ENCODE results near the gene LRWD1. TPM values are rescaled to one million over a fixed set of nuclear protein-coding genes. Genes with fewer than 3 reads are reported as not detected.
"Not testable (repeated sequence)": the region's sequence is repeated elsewhere in the genome, so short reads cannot be mapped to it uniquely, and the experiment has no call there.

LRWD1 gene
- total RNA-seq, 1 donor from 2014 or later = 11.2 TPM

- DNase-seq = peak; percentile 57
- H3K36me3 ChIP-seq; H3K27ac ChIP-seq (replicated peaks); intact Hi-C loops (cut with micrococcal nuclease); H3K27me3 ChIP-seq (ENCODE audit: low read depth); H3K4me3 ChIP-seq; H3K4me1 ChIP-seq; H3K9me3 ChIP-seq (replicated peaks): not testable (repeated sequence)
- peak; percentile 59 for TF ChIP-seq CTCF (IDR thresholded peaks at IDR 0.05; ENCODE audit: borderline replicate concordance)
Observed at GRCh38 chr7:102479982-102480637, 15.3 kb downstream of the LRWD1 start.

- intact Hi-C loops (cut with micrococcal nuclease); H3K4me1 ChIP-seq; H3K27me3 ChIP-seq (ENCODE audit: low read depth); H3K9me3 ChIP-seq (replicated peaks); H3K36me3 ChIP-seq; H3K27ac ChIP-seq (replicated peaks); H3K4me3 ChIP-seq: not testable (repeated sequence)
- peak; percentile 7 for DNase-seq
Observed at GRCh38 chr7:102481962-102482361, 17.2 kb downstream of the LRWD1 start.

DNA sequence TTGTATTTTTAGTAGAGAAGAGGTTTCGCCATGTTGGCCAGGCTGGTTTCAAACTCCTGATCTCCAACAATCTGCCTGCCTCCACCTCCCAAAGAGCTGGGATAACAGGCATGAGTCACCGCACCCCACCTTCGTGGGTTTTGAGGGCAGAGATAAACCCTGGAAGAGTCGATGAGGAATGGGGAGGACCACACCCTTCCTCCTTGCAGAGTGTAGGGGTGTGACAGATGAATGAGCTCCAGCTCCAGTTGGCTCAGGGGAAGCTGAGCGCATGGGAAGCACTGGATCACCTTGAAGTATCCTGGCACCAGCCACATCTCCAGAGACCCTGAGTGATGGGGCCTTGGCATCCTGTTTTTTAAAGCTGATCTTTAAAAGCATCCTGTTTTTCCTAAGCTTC, 19.5 kb downstream of the LRWD1 start:
- H3K4me3 ChIP-seq; H3K9me3 ChIP-seq (replicated peaks); intact Hi-C loops (cut with micrococcal nuclease); H3K36me3 ChIP-seq; DNase-seq; H3K4me1 ChIP-seq; H3K27me3 ChIP-seq (ENCODE audit: low read depth); H3K27ac ChIP-seq (replicated peaks): not testable (repeated sequence)

DNA sequence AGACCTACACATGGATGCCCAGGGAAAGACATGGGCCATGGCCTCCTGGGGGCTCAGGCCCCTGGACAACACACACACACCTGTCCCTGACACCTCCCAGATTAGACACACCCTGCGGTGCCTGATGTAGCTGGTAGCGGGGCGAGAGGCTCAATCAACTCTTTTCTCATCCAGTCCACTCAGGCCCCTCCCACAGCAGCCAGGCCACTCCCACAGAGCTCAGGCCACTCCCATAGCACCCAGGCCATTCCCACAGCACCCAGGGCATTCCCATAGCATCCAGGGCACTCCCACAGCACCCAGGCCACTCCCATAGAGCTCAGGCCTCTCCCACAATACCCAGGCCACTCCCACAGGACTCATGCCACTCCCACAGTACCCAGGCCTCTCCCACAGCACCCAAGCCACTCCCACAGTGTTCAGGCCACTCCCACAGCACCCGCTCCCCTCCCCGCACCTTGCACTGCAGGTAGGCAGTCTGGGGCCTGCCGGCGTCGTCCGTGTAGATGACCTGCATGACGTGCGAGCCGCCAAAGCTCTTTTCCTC, 25.8 kb downstream of the LRWD1 start:
- intact Hi-C loops (cut with micrococcal nuclease); H3K9me3 ChIP-seq (replicated peaks); H3K36me3 ChIP-seq; H3K27ac ChIP-seq (replicated peaks); H3K4me1 ChIP-seq; H3K4me3 ChIP-seq; H3K27me3 ChIP-seq (ENCODE audit: low read depth): not testable (repeated sequence)
- DNase-seq = peak; percentile 25

DNA sequence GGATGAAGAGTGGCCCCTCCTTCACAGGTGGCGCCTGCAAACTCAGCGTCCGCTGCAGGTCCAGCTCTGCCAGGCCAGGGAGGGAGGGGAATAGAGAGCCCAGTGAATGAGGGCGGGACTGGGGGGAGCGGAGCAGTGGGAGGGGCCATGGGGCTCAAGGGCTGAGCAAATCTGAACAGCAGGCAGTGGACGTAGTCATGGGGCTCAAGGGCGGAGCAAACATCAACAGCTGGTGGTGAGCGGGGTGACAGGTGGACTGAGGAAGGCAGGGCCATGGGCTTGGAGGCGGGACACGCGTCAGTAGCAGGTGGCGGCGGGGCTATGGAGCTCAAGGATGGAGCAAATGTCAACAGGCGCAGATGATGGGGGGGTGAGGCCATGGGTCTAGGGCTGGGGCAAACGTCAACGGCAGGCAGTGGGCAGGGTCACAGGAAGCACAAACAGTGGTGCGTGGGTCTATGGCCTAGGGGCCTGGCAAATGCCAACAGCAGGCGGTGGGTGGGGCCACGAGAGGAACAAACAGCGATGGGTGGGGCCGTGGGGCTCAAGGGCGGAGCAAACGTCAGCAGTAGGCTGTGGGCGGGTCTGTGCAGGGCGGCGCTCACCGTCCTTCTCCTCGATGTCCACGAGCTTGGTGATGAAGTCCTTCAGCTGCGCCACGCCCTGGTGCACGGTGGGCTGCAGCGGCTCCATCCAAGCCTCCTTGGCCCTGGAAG, 28.6 kb downstream of the LRWD1 start:
- H3K4me3 ChIP-seq; DNase-seq; H3K9me3 ChIP-seq (replicated peaks); intact Hi-C loops (cut with micrococcal nuclease); H3K4me1 ChIP-seq; H3K27me3 ChIP-seq (ENCODE audit: low read depth); H3K27ac ChIP-seq (replicated peaks); H3K36me3 ChIP-seq: not testable (repeated sequence)

- DNase-seq; H3K27me3 ChIP-seq (ENCODE audit: low read depth); H3K27ac ChIP-seq (replicated peaks); intact Hi-C loops (cut with micrococcal nuclease); H3K9me3 ChIP-seq (replicated peaks); H3K4me1 ChIP-seq; H3K36me3 ChIP-seq: not testable (repeated sequence)
- peak overlapping the region; percentile 50 for H3K4me3 ChIP-seq
Observed at GRCh38 chr7:102494026-102494425, 29.2 kb downstream of the LRWD1 start.

DNA sequence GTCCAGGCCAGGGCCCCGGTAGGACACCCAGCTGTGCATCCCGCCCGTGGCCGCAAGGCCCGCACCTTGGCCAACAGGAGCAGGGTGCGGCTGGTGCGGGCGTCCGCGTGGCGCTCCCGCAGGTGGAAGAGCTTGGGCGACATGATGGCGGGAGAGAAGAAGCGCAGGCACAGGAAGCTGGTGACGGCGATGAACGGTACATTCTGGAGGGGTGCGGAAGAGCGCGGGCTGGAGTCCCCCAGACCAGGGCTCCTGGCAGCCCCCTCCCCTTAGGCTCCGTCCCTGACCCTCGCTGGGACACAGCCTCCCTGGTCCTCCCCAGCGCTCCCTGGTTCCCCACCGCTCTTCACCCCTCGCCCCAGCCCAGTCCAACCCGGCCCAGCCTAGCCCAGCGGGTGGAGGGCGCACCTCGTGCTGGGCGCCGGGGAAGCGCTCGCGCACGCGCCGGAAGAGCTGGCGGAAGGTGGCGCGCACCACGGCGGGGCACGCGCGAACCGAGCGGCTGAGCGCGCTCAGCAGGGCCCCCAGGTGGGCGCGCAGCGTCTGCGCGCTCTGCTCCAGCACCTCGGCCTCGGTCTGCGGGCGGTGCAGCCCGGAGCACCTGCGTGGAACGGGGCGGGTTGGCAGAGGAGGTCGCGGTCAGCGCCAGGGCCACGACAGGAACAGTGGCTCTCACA, 29.8 kb downstream of the LRWD1 start:
- H3K9me3 ChIP-seq (replicated peaks); H3K27me3 ChIP-seq (ENCODE audit: low read depth); H3K27ac ChIP-seq (replicated peaks); H3K4me3 ChIP-seq; DNase-seq; H3K36me3 ChIP-seq; H3K4me1 ChIP-seq; intact Hi-C loops (cut with micrococcal nuclease): not testable (repeated sequence)

DNA sequence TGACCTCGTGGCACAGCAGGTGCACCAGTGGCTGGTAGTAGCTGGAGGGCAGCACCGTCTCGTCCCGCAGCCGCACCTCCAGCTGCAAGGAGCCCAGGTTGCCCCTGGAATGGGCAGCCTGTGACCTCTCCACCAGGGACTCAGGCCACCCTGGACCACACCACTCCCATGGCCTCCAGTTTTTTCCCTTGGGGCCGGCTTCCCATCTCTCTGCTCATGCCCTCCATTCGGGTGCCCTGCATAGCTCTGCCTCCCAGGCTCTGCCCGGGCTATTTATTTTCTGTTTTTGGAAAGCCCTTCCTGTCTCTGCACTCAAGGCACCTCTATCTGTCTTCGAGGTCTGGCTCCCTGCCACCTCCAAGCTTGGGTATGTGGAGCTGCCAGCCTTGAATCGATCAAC, 32.1 kb downstream of the LRWD1 start:
- H3K27me3 ChIP-seq (ENCODE audit: low read depth); intact Hi-C loops (cut with micrococcal nuclease); H3K4me3 ChIP-seq; H3K36me3 ChIP-seq; H3K27ac ChIP-seq (replicated peaks); H3K4me1 ChIP-seq; H3K9me3 ChIP-seq (replicated peaks); DNase-seq: not testable (repeated sequence)

DNA sequence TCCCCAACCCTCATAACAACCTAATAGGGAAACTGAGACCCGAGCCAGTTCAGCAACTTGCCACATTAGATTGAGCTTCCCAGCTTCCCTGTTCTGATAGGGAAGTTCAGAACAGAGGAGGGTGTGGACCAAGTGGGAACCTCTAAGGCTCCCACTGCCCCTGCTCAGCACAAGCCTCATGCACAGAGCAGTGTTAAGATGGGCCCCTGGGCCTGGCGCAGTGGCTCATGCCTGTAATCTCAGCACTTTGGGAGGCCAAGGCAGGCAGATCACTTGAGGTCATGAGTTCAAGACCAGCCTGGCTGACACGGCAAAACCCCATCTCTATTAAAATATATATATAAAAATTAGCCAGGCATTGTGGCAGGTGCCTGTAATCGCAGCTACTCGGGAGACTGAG, 32.5 kb downstream of the LRWD1 start:
- H3K27me3 ChIP-seq (ENCODE audit: low read depth); DNase-seq; intact Hi-C loops (cut with micrococcal nuclease); H3K4me3 ChIP-seq; H3K27ac ChIP-seq (replicated peaks); H3K9me3 ChIP-seq (replicated peaks); H3K36me3 ChIP-seq; H3K4me1 ChIP-seq: not testable (repeated sequence)

- DNase-seq; H3K9me3 ChIP-seq (replicated peaks); H3K27ac ChIP-seq (replicated peaks); H3K27me3 ChIP-seq (ENCODE audit: low read depth); H3K4me3 ChIP-seq; H3K36me3 ChIP-seq; intact Hi-C loops (cut with micrococcal nuclease); H3K4me1 ChIP-seq: not testable (repeated sequence)
Observed at GRCh38 chr7:102498321-102498720, 33.5 kb downstream of the LRWD1 start.

DNA sequence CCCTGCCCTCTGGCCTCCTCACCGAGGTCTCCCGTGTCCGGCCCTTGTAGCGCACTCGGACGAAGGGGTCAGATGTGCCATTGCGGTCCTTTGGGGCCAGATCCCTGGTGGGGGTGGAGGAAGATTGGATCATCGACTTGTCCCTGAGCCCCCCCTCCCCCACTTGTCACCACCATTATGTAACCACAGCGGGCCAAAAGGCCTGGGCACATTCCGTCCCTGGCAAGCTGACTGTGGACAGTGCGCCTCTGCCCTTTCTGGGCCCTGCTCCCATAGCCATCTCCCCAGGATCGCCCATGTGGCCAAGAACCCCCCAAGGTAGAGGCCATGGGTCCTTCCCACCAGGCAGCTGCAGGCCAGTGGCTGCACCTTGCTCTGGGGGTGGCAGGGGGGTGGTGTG, 38.4 kb downstream of the LRWD1 start:
- DNase-seq; H3K27me3 ChIP-seq (ENCODE audit: low read depth); H3K4me1 ChIP-seq; H3K27ac ChIP-seq (replicated peaks); intact Hi-C loops (cut with micrococcal nuclease); H3K9me3 ChIP-seq (replicated peaks); H3K36me3 ChIP-seq; H3K4me3 ChIP-seq: not testable (repeated sequence)

DNA sequence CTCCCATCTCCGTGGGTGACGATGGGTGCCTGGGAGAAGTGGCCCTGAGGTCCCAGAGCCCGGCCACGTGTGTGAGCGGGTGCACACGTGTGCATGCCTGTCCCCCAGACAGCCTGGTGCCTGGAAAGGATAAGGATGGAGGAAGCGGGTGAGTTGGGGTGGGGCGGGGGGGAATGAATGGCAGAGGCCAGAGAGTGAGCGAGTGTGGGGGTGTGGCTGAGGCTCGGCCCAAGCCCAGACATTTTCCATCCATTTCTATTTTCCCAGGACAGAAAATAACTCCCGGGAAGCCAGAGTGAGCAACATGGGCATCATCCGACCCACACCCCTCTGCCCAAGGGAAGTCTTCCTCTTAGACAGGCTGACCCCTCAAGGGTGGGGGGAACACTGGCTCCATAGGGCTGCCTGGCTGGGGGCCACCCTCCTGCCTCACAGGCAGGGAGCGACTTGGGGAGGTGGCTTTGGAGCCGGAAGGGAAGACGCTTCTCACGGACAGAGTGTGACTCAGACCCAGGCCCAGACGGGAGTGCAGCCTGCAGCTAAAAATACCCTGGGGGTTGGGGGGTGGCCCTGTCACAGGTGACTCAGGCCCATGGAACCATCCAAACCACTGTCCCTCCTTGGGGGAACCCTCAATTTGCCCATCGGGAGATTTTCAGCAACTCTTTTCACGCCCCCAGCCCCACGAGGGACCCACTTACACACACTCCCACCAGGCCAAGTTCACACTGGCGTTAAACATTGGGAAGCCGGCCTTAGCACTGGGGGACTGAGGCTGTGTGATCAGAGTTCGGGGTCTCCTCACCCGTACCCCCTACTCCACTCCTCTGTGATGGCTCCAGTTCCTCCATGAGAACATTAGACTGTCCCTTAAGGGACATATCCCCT, 40.8 kb downstream of the LRWD1 start:
- peak; percentile 10 for DNase-seq
- H3K36me3 ChIP-seq; H3K9me3 ChIP-seq (replicated peaks); intact Hi-C loops (cut with micrococcal nuclease); H3K27ac ChIP-seq (replicated peaks); H3K4me3 ChIP-seq; H3K27me3 ChIP-seq (ENCODE audit: low read depth); H3K4me1 ChIP-seq: not testable (repeated sequence)
